NCI-H460 (cell line): Measurements from ENCODE around the gene VSX2. TPM values are rescaled to one million over a fixed set of nuclear protein-coding genes. Genes with fewer than 3 reads are reported as not detected.

Experiments
- DNase-seq: peaks from one replicate; pipeline ENCODE4 v3.0.0-alpha.2; 2016; ENCODE audit warnings: low read depth; ENCODE audit errors: extremely low read depth
- total RNA-seq: library from RNA; depleted of rRNA; stranded (reverse); fragments of >200 nt; shearing (Covaris generic); gene quantifications from 2 replicates; pipeline ENCODE4 v1.2.3, GENCODE V29; 2014

Gene VSX2
- total RNA-seq, 1 experiment from 2014 or later, result not detected

- no peak for DNase-seq
Measured at GRCh38 chr14:74220991-74221390, 18.3 kb upstream of the VSX2 start.

GRCh38 chr14:74221741-74222140 lies 17.5 kb upstream of the VSX2 start:
- DNase-seq, result no peak

GRCh38 chr14:74223016-74223415 lies 16.2 kb upstream of the VSX2 start:
- no peak for DNase-seq

GRCh38 chr14:74231784-74232183 lies 7.5 kb upstream of the VSX2 start:
- no peak for DNase-seq

- no peak for DNase-seq
Measured at GRCh38 chr14:74235017-74235416, 4.2 kb upstream of the VSX2 start.

GRCh38 chr14:74237441-74237840 lies 1.8 kb upstream of the VSX2 start:
- DNase-seq, result no peak

- DNase-seq, result no peak
Measured at GRCh38 chr14:74239848-74240793, 872 bp downstream of the VSX2 start.

- DNase-seq, result no peak
Measured at GRCh38 chr14:74240794-74241651, 1.8 kb downstream of the VSX2 start.

- no peak for DNase-seq
Measured at GRCh38 chr14:74241652-74242017, 2.4 kb downstream of the VSX2 start.

GRCh38 chr14:74242021-74242779 lies 3.0 kb downstream of the VSX2 start:
- DNase-seq, result no peak

GRCh38 chr14:74242780-74243042 lies 3.5 kb downstream of the VSX2 start:
- DNase-seq, result no peak

GRCh38 chr14:74243051-74243450 lies 3.8 kb downstream of the VSX2 start:
- DNase-seq, result no peak

GRCh38 chr14:74244115-74244514 lies 4.9 kb downstream of the VSX2 start:
- no peak for DNase-seq

- DNase-seq, result no peak
Measured at GRCh38 chr14:74245292-74245691, 6.0 kb downstream of the VSX2 start.

- no peak for DNase-seq
Measured at GRCh38 chr14:74246542-74246941, 7.3 kb downstream of the VSX2 start.

GRCh38 chr14:74248017-74248416 lies 8.8 kb downstream of the VSX2 start:
- no peak for DNase-seq

GRCh38 chr14:74249433-74250375 lies 10.5 kb downstream of the VSX2 start:
- no peak for DNase-seq

GRCh38 chr14:74255281-74255680 lies 16.0 kb downstream of the VSX2 start:
- no peak for DNase-seq

- DNase-seq, result peak; percentile 26
Measured at GRCh38 chr14:74257078-74257940, 18.1 kb downstream of the VSX2 start.
